Omental fat pad (tissue), 4 donors: ENCODE results near the gene SH3PXD2A. TPM values are rescaled to one million over a fixed set of nuclear protein-coding genes. Genes with fewer than 3 reads are reported as not detected.

ENCODE experiments used
- ATAC-seq: fragments of 150-250 bp; one replicate; pipeline ENCODE4 v1.9.1; 2016; ENCODE audit warnings: mild to moderate bottlenecking, moderate library complexity; ENCODE audit not compliant: low FRiP score
- DNase-seq: peaks from one replicate; pipeline ENCODE4 v3.0.0-alpha.2; 2019; ENCODE audit warnings: low spot score
- total RNA-seq, 4 donors: library from RNA; depleted of rRNA; stranded (reverse); fragments of >200 nt; gene quantifications; one replicate each; pipeline ENCODE4 v1.1.0, GENCODE V29; 2016
- TF ChIP-seq, protein P1 (sequence below), 3 donors: fragments of 450-650 bp; IDR thresholded peaks; one replicate each; pipeline ENCODE4 v1.5.1; 2016 to 2017; ENCODE audit warnings: antibody characterized with exemption in 3 of 3, mild to moderate bottlenecking in 3 of 3, moderate library complexity in 2 of 3

The SH3PXD2A gene
- total RNA-seq, 4 donors from 2014 or later = 21.0 to 36.3 (median 22.5) TPM

DNA sequence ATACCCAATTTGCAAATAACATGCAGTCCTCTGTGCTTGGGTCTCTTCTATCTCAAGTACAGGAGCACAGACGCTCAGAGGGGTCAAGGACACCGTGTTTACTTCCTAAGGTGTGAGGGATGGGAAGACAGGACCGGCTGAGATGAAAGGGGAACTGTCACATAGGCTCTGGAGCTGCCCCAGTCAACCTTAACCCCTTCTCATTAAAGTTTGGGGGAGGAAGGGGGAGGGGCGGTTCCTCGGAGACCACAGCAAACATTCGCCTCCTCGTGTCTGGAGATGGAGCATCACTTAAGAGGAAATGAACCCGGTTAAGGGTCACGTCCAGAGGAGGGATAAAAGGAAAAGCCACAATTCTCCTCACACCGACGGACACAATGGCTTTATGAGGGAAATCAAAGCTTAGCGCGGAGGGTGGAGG lies 1.1 kb downstream of the SH3PXD2A start:
- TF ChIP-seq, protein P1, sequence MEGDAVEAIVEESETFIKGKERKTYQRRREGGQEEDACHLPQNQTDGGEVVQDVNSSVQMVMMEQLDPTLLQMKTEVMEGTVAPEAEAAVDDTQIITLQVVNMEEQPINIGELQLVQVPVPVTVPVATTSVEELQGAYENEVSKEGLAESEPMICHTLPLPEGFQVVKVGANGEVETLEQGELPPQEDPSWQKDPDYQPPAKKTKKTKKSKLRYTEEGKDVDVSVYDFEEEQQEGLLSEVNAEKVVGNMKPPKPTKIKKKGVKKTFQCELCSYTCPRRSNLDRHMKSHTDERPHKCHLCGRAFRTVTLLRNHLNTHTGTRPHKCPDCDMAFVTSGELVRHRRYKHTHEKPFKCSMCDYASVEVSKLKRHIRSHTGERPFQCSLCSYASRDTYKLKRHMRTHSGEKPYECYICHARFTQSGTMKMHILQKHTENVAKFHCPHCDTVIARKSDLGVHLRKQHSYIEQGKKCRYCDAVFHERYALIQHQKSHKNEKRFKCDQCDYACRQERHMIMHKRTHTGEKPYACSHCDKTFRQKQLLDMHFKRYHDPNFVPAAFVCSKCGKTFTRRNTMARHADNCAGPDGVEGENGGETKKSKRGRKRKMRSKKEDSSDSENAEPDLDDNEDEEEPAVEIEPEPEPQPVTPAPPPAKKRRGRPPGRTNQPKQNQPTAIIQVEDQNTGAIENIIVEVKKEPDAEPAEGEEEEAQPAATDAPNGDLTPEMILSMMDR (IDR thresholded peaks at IDR 0.05) = no peak
- ATAC-seq (no peak), DNase-seq (no peak)

DNA sequence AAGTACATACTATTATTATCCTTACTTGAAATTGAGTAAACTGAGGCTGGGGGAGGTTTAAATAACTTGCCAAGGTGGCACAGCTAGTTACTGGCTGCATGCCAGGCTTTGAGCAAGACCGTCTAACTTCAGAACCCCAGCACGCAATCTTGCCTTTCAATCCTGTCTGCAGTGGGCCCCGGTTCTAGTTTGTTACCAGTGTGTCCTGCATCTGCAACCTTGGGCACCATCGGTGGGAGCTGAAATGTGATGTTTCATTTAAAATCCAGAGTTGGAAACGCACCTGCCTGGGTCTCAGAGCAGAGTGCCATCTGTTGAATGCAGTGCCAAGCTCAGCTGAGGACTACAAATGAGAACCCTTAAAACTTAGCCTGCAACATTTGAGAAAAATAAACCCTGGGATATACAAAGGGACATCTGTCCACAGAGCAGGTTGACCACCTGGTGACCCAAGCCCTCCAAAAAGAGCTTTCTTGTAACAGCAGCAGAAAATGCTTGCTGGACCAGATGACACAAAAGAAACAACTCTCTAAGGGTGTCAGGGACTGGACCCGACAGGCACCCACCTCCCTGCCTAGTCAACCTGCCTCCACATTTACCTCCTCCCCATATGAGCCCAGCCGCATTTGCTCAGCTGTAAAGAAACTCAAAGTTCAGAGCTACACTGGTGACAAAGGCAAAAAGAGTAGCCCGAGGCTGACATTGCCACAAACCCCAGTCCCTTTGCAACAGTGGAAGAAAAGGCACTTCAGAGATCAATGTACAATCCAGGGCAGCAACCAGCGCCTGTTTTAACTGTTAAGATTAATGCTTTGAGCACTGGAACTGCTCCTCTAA lies 1.7 kb downstream of the SH3PXD2A start:
- TF ChIP-seq, protein P1 (IDR thresholded peaks at IDR 0.05) = no peak
- ATAC-seq (no peak), DNase-seq (no peak)

DNA sequence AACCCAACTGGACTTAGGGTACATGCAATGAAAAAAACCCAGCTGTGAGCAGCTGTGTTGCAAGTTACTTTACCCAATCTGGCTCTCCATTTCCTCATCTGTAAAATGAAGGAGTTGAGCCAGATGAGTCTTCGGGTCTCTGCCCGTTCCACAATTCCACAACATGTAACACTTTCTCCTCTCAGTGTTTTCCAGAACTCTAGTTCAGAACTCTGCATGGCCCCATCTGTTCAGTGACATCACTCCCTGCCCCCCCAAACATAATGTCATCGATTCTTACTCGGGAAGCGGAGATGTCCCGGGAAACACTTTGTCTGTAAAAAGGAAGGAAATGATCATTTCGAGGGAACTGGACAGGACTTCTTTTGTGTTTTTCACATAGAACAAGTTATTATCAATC lies 2.5 kb downstream of the SH3PXD2A start:
- DNase-seq = no peak
- TF ChIP-seq, protein P1 (IDR thresholded peaks at IDR 0.05) = no peak
- ATAC-seq = no peak

DNA sequence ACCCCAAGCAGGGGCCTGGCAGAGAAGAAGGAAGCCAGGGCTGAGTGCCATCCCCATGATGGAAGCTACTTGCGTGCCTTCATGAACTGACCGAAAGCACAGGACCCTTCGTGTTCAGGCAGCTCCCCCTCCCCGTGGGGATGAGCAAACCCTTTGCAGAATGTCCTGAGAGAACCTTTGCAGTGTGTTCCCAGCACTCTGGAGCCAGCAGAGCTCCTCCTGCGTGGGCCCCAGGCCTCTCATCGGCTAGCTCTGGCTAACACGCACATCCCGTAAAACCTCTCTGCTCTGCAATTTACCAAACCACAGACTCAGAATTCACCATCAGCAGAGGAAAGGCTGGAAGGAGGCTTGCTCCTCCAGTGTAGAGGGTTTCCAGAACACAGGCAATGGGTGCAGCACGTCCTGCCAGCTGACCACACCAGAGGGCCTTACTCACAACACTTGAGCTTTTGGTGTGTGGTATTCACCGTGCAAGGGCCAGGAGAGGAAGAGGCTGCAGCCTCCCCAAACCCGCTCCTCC lies 3.1 kb downstream of the SH3PXD2A start:
- ATAC-seq (no peak), DNase-seq (no peak)
- TF ChIP-seq, protein P1 (IDR thresholded peaks at IDR 0.05) = no peak

DNA sequence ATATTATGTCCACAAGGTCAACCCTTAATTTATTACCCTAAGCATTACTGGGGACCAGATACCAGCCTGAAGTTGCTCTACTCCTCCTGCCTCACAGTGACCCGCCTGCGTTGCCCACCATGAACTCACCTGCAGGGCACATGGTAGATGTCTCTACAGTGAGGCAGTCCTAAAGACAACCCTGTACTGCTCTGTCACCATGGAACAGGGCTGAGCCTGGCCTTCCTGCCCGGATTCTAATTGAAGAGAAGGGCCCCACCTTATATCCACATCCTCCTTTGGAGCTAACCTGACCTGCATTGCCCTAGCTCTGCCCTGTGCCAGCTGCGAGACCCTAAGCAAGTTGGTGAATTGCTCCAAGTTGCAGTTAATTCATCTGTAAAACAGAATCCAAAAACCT lies 4.1 kb downstream of the SH3PXD2A start:
- ATAC-seq = no peak
- DNase-seq = no peak
- TF ChIP-seq, protein P1 (IDR thresholded peaks at IDR 0.05) = no peak

DNA sequence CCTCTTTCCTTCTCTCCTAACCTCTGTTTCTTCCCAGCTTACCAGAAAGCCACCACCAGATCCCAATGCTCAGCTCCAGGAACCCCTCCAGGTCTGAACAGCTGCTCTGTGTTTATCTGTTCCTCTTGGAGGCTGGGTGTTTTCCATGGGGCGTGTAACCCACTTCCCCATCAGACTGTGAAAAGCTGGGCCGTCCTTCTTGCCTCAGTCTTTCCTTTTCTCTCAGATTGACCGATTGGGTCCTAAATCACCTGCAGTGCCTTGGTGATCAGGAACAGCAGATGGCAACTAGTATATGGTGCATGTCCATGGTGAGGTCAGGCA lies 4.8 kb downstream of the SH3PXD2A start:
- ATAC-seq = no peak
- TF ChIP-seq, protein P1 (IDR thresholded peaks at IDR 0.05) = no peak
- no peak for DNase-seq
